SK-N-SH treated with all-trans-retinoic acid at 6 μM for 48 hours (cell line): Measurements from ENCODE around the gene EIF2S1.

Experiments
- ATAC-seq: fragments of 200-7000 bp; cut with Tn5 transposase; 3 replicates; pipeline ENCODE4 v1.9.1; 2020; ENCODE audit warnings: mild to moderate bottlenecking, moderate library complexity
- ARNTL ChIP-seq: fragments of 450-650 bp; formaldehyde crosslinking; IDR thresholded peaks from 2 replicates; pipeline ENCODE4 v1.5.0; 2020; ENCODE audit warnings: low read depth, mild to moderate bottlenecking, moderate library complexity, borderline replicate concordance
- BACH2 ChIP-seq: fragments of 250-450 bp; sonication (Bioruptor Pico); IDR thresholded peaks from 2 replicates; pipeline ENCODE4 v1.9.0; 2021; ENCODE audit warnings: mild to moderate bottlenecking, borderline replicate concordance
- CSDC2 ChIP-seq: fragments of 250-450 bp; sonication (Bioruptor Pico); IDR thresholded peaks from 2 replicates; pipeline ENCODE4 v1.5.0; 2020; ENCODE audit warnings: mild to moderate bottlenecking, moderate library complexity
- ESRRG ChIP-seq: fragments of 250-450 bp; sonication (Bioruptor Pico); IDR thresholded peaks from 2 replicates; pipeline ENCODE4 v1.6.1; 2021; ENCODE audit warnings: mild to moderate bottlenecking
- GLIS3 ChIP-seq: fragments of 250-450 bp; sonication (Bioruptor Pico); IDR thresholded peaks from 2 replicates; pipeline ENCODE4 v1.5.0; 2020; ENCODE audit warnings: mild to moderate bottlenecking, moderate library complexity
- ISL1 ChIP-seq: fragments of 250-450 bp; sonication (Bioruptor Pico); IDR thresholded peaks from 2 replicates; pipeline ENCODE4 v2.1.2; 2022; ENCODE audit warnings: mild to moderate bottlenecking, moderate library complexity
- OSR1 ChIP-seq: fragments of 250-450 bp; sonication (Bioruptor Pico); IDR thresholded peaks from 2 replicates; pipeline ENCODE4 v1.8.0; 2022; ENCODE audit warnings: moderate library complexity, mild to moderate bottlenecking, inconsistent platforms
- PPARA ChIP-seq: fragments of 250-450 bp; sonication (Bioruptor Pico); IDR thresholded peaks from 2 replicates; pipeline ENCODE4 v1.5.0; 2020; ENCODE audit warnings: mild to moderate bottlenecking, borderline replicate concordance
- RARB ChIP-seq: fragments of 250-450 bp; sonication (Bioruptor Pico); IDR thresholded peaks from 2 replicates; pipeline ENCODE4 v1.8.0; 2021; ENCODE audit warnings: mild to moderate bottlenecking, moderate library complexity
- SNAI2 ChIP-seq: fragments of 250-450 bp; sonication (Bioruptor Pico); IDR thresholded peaks from 2 replicates; pipeline ENCODE4 v1.5.0; 2020; ENCODE audit warnings: mild to moderate bottlenecking, moderate library complexity
- TCF4 ChIP-seq: fragments of 250-450 bp; sonication (Bioruptor Pico); IDR thresholded peaks from 2 replicates; pipeline ENCODE4 v1.8.0; 2021; ENCODE audit warnings: mild to moderate bottlenecking, moderate library complexity, borderline replicate concordance
- TOX ChIP-seq: fragments of 250-450 bp; sonication (Bioruptor Pico); IDR thresholded peaks from 2 replicates; pipeline ENCODE4 v1.8.0; 2021; ENCODE audit warnings: mild to moderate bottlenecking, moderate library complexity, borderline replicate concordance
- ZC3H10 ChIP-seq: fragments of 250-450 bp; sonication (Bioruptor Pico); IDR thresholded peaks from 2 replicates; pipeline ENCODE4 v1.5.1; 2021; ENCODE audit warnings: mild to moderate bottlenecking, moderate library complexity
- ZFP3 ChIP-seq: fragments of 250-450 bp; sonication (Bioruptor Pico); IDR thresholded peaks from 2 replicates; pipeline ENCODE4 v1.5.0; 2020; ENCODE audit warnings: mild to moderate bottlenecking, moderate library complexity
- ZFP30 ChIP-seq: fragments of 450-650 bp; formaldehyde crosslinking; IDR thresholded peaks from 2 replicates; pipeline ENCODE4 v1.5.0; 2022; ENCODE audit warnings: mild to moderate bottlenecking, moderate library complexity
- ZNF565 ChIP-seq: fragments of 450-650 bp; formaldehyde crosslinking; conservative IDR thresholded peaks from 2 replicates; pipeline ENCODE4 v1.5.0; 2020; ENCODE audit warnings: low read depth, mild to moderate bottlenecking, moderate library complexity
- ZNF8 ChIP-seq: fragments of 450-650 bp; formaldehyde crosslinking; IDR thresholded peaks from 2 replicates; pipeline ENCODE4 v1.5.0; 2020; ENCODE audit warnings: mild to moderate bottlenecking, moderate library complexity
- TF ChIP-seq, protein P1 (sequence below): fragments of 250-450 bp; sonication (Bioruptor Pico); IDR thresholded peaks from 2 replicates; pipeline ENCODE4 v1.8.0; 2020; ENCODE audit warnings: mild to moderate bottlenecking, moderate library complexity, borderline replicate concordance
- TF ChIP-seq, protein P2 (sequence below): fragments of 250-450 bp; sonication (Bioruptor Pico); IDR thresholded peaks from 2 replicates; pipeline ENCODE4 v1.5.1; 2021; ENCODE audit warnings: mild to moderate bottlenecking, moderate library complexity
- TF ChIP-seq, protein P3 (sequence below): fragments of 250-450 bp; sonication (Bioruptor Pico); IDR thresholded peaks from 2 replicates; pipeline ENCODE4 v1.5.1; 2020; ENCODE audit warnings: low read depth, mild to moderate bottlenecking, moderate library complexity
- TF ChIP-seq, protein P4 (sequence below): fragments of 250-450 bp; sonication (Bioruptor Pico); IDR thresholded peaks from 2 replicates; pipeline ENCODE4 v1.8.0; 2021; ENCODE audit warnings: low read depth, mild to moderate bottlenecking, moderate library complexity, borderline replicate concordance

Gene EIF2S1

DNA sequence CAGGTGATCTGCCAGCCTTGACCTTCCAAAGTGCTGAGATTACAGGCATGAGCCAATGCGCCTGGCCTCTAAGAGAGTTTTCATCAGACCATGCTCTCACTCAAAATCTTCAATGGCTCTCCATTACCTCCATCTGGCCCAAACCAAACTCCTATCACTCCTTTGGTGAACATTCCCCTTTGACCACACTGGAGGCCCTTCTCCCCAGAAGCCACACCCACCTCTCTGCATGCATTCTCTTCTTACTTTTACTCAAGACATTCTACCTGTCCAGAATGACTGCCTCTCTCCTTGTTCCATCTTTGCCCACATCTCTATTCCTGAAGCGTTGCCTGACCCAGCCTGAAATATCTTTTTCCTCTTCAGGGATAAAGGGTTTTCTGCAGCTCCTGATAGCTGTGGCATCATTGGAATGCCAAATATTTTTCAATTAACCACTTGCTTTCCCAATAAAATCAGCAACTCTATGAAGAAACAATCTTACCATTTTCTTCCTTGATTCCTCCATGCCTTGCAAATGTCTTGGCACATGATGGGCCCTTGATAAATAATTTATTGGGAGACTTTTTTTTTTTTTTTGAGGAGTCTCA lies 36.3 kb downstream of the EIF2S1 start:
- peak; percentile 54 for ATAC-seq
- TF ChIP-seq TCF4 (no peak), ZNF565 (no peak), ZFP30 (CRISPR knock-in tag) (no peak), ZFP3 (CRISPR knock-in tag) (0 out of 2 replicates have a peak, but pooled peaks have one; percentile 55), TOX (no peak), PPARA (CRISPR knock-in tag) (no peak), ARNTL (CRISPR knock-in tag) (no peak), ESRRG (CRISPR knock-in tag) (no peak)
- TF ChIP-seq, all 23 proteins: peak for 1

DNA sequence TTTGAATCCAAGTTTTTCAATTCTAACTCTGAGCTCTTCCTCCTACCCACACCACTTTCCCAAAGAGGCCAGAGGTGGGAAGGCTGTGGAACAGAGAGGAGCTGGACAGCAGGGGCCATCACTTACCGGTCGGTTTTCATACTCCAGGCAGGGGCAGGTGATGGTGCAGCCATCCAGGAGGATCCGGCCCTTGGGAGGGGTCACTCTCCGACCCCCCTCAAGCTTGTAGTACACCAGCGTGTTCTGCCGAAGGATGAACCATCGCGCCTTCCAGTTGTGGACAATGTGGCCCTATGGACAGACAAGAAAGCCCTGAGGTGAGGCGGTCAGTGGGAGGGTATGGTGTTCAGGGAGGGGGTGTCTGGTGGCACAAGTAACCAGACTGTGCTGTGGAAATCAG lies 37.4 kb downstream of the EIF2S1 start:
- TF ChIP-seq TOX (no peak), SNAI2 (CRISPR knock-in tag) (no peak), TCF4 (no peak), OSR1 (CRISPR knock-in tag) (no peak), ISL1 (no peak), ZNF565 (no peak), CSDC2 (CRISPR knock-in tag) (no peak), PPARA (CRISPR knock-in tag) (no peak), GLIS3 (CRISPR knock-in tag) (no peak), ZFP30 (CRISPR knock-in tag) (no peak), ARNTL (CRISPR knock-in tag) (no peak), ESRRG (CRISPR knock-in tag) (no peak)
- TF ChIP-seq, protein P1, sequence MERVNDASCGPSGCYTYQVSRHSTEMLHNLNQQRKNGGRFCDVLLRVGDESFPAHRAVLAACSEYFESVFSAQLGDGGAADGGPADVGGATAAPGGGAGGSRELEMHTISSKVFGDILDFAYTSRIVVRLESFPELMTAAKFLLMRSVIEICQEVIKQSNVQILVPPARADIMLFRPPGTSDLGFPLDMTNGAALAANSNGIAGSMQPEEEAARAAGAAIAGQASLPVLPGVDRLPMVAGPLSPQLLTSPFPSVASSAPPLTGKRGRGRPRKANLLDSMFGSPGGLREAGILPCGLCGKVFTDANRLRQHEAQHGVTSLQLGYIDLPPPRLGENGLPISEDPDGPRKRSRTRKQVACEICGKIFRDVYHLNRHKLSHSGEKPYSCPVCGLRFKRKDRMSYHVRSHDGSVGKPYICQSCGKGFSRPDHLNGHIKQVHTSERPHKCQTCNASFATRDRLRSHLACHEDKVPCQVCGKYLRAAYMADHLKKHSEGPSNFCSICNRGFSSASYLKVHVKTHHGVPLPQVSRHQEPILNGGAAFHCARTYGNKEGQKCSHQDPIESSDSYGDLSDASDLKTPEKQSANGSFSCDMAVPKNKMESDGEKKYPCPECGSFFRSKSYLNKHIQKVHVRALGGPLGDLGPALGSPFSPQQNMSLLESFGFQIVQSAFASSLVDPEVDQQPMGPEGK = no peak
- TF ChIP-seq, protein P2, sequence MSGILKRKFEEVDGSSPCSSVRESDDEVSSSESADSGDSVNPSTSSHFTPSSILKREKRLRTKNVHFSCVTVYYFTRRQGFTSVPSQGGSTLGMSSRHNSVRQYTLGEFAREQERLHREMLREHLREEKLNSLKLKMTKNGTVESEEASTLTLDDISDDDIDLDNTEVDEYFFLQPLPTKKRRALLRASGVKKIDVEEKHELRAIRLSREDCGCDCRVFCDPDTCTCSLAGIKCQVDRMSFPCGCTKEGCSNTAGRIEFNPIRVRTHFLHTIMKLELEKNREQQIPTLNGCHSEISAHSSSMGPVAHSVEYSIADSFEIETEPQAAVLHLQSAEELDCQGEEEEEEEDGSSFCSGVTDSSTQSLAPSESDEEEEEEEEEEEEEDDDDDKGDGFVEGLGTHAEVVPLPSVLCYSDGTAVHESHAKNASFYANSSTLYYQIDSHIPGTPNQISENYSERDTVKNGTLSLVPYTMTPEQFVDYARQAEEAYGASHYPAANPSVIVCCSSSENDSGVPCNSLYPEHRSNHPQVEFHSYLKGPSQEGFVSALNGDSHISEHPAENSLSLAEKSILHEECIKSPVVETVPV = no peak
- TF ChIP-seq, protein P3, sequence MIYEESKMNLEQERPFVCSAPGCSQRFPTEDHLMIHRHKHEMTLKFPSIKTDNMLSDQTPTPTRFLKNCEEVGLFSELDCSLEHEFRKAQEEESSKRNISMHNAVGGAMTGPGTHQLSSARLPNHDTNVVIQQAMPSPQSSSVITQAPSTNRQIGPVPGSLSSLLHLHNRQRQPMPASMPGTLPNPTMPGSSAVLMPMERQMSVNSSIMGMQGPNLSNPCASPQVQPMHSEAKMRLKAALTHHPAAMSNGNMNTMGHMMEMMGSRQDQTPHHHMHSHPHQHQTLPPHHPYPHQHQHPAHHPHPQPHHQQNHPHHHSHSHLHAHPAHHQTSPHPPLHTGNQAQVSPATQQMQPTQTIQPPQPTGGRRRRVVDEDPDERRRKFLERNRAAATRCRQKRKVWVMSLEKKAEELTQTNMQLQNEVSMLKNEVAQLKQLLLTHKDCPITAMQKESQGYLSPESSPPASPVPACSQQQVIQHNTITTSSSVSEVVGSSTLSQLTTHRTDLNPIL (CRISPR knock-in tag) = no peak
- no peak for ATAC-seq

DNA sequence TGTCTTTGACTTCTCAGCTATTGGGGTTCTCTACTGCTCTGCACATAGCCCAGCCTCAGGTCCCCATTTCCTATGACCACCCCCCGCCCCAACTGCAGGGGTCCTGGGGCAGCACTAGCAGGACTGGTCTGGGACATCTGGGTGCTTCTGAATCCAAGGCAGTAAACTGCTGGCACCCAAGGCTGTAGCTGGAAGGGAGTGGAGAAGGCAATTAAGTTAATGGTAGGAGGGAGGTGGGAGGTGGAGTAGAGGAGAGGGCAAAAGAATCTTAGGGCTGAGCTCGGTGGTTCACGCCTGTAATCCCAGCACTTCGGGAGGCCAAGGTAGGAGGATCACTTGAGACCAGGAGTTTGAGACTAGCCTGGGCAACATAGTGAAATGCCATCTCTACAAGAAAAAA lies 40.3 kb downstream of the EIF2S1 start:
- no peak for TF ChIP-seq ZC3H10 (CRISPR knock-in tag)
- TF ChIP-seq, protein P1 = no peak
- no peak for TF ChIP-seq SNAI2 (CRISPR knock-in tag)
- TF ChIP-seq OSR1 (CRISPR knock-in tag) = no peak
- TF ChIP-seq TOX = no peak
- TF ChIP-seq ZNF8 (CRISPR knock-in tag) = no peak
- TF ChIP-seq, protein P4, sequence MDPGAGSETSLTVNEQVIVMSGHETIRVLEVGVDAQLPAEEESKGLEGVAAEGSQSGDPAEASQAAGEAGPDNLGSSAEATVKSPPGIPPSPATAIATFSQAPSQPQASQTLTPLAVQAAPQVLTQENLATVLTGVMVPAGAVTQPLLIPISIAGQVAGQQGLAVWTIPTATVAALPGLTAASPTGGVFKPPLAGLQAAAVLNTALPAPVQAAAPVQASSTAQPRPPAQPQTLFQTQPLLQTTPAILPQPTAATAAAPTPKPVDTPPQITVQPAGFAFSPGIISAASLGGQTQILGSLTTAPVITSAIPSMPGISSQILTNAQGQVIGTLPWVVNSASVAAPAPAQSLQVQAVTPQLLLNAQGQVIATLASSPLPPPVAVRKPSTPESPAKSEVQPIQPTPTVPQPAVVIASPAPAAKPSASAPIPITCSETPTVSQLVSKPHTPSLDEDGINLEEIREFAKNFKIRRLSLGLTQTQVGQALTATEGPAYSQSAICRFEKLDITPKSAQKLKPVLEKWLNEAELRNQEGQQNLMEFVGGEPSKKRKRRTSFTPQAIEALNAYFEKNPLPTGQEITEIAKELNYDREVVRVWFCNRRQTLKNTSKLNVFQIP = no peak
- no peak for TF ChIP-seq ESRRG (CRISPR knock-in tag)
- TF ChIP-seq, protein P2 = no peak
- no peak for TF ChIP-seq RARB (CRISPR knock-in tag)
- no peak for TF ChIP-seq CSDC2 (CRISPR knock-in tag)
- TF ChIP-seq BACH2 (CRISPR knock-in tag) = no peak
- no peak for TF ChIP-seq ZNF565
- no peak for TF ChIP-seq ZFP3 (CRISPR knock-in tag)
- no peak for ATAC-seq
